ENCODE results near the gene SRGAP3. TPM values are rescaled to one million over a fixed set of nuclear protein-coding genes. Genes with fewer than 3 reads are reported as not detected.
"Not testable (repeated sequence)": the region's sequence is repeated elsewhere in the genome, so short reads cannot be mapped to it uniquely, and the experiment has no call there.

Gene SRGAP3
- total RNA-seq, 1 donor from 2014 or later, result 3.9 TPM

DNA sequence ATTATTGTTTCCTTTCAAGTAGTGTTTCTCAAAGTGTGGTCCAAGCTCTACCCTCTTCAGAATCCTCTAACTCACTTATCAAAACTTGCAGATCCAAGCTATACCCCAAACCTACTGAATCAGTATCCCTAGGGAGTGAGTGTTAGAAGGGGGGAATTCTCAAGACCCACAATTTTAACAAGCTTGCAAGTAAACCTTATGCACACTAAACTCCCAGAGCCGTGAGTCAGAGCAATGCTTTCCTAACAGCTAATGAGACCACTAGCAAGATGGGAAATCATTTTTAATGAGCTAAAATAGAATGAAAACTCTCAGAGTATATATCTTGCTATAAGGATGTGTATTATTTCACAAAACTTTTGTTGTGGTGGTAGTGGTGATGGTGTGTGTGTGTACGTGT is 41.1 kb upstream of the SRGAP3 start:
- Histone ChIP-seq H3K36me3 (ENCODE audit: insufficient read depth, low read length) (no peaks in the 10 kb centered on the region), H2AFZ (ENCODE audit: low read depth, low read length) (no peak overlapping the region), H3K9ac (ENCODE audit: low read length) (no peak overlapping the region), H3K4me3 (ENCODE audit: insufficient read depth, low read depth, low read length) (no peak overlapping the region), H3K27ac (ENCODE audit: low read depth, low read length) (no peak overlapping the region), H3K9me3 (ENCODE audit: insufficient read depth, low read depth, low read length) (no peaks in the 10 kb centered on the region), H3K79me2 (ENCODE audit: insufficient read depth, low read length) (no peaks in the 10 kb centered on the region), H4K20me1 (ENCODE audit: insufficient read depth, low read length) (no peaks in the 10 kb centered on the region), H3K4me2 (ENCODE audit: low read length) (no peak overlapping the region), H3K27me3 (ENCODE audit: insufficient read depth, low read length) (no peaks in the 10 kb centered on the region), H3K4me1 (ENCODE audit: insufficient read depth, low read length) (no peaks in the 10 kb centered on the region)
- no peak for TF ChIP-seq EZH2 (IDR thresholded peaks at IDR 0.05; ENCODE audit: insufficient read depth, low read length)
- TF ChIP-seq, protein P1, sequence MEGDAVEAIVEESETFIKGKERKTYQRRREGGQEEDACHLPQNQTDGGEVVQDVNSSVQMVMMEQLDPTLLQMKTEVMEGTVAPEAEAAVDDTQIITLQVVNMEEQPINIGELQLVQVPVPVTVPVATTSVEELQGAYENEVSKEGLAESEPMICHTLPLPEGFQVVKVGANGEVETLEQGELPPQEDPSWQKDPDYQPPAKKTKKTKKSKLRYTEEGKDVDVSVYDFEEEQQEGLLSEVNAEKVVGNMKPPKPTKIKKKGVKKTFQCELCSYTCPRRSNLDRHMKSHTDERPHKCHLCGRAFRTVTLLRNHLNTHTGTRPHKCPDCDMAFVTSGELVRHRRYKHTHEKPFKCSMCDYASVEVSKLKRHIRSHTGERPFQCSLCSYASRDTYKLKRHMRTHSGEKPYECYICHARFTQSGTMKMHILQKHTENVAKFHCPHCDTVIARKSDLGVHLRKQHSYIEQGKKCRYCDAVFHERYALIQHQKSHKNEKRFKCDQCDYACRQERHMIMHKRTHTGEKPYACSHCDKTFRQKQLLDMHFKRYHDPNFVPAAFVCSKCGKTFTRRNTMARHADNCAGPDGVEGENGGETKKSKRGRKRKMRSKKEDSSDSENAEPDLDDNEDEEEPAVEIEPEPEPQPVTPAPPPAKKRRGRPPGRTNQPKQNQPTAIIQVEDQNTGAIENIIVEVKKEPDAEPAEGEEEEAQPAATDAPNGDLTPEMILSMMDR (IDR thresholded peaks at IDR 0.05; ENCODE audit: insufficient read depth, low read depth, low read length), result no peak
- H3K27ac Mint-ChIP-seq (ENCODE audit: unreplicated experiment), result no peak overlapping the region
- no peaks in the 10 kb centered on the region for H3K9me3 Mint-ChIP-seq (ENCODE audit: unreplicated experiment)
- no peak for DNase-seq (ENCODE audit: low read depth)
- H3K36me3 Mint-ChIP-seq (ENCODE audit: low read depth, unreplicated experiment), result no peaks in the 10 kb centered on the region
- no peak for FAIRE-seq
- no peak overlapping the region for H3K4me3 Mint-ChIP-seq (ENCODE audit: unreplicated experiment)
- peaks cover 1% of the 10 kb centered on the region for H3K27me3 Mint-ChIP-seq (ENCODE audit: low read depth, unreplicated experiment)
- H3K4me1 Mint-ChIP-seq (ENCODE audit: low read depth, unreplicated experiment), result no peaks in the 10 kb centered on the region

DNA sequence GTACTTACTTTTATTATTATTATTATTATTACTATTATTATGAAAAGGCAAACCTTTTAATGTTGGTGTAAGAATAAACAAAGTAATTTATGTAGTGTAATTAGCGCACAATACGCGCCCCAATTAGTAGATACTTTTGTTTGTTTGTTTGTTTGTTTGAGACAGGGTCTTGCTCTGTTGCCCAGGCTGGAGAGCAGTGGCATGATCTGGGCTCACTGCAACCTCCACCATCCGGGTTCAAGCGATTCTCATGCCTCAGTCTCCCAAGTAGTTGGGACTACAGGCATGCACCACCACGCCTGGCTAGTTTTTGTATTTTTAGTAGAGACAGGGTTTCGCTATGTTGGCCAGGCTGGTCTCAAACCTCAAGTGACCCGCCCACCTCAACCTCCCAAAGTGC is 32.1 kb upstream of the SRGAP3 start:
- not testable (repeated sequence) for H3K9me3 Mint-ChIP-seq (ENCODE audit: unreplicated experiment); H3K4me2 ChIP-seq (ENCODE audit: low read length); H3K4me3 ChIP-seq (ENCODE audit: insufficient read depth, low read depth, low read length); H4K20me1 ChIP-seq (ENCODE audit: insufficient read depth, low read length); H2AFZ ChIP-seq (ENCODE audit: low read depth, low read length); H3K4me3 Mint-ChIP-seq (ENCODE audit: unreplicated experiment); H3K9ac ChIP-seq (ENCODE audit: low read length); DNase-seq (ENCODE audit: low read depth); H3K27ac ChIP-seq (ENCODE audit: low read depth, low read length); H3K4me1 Mint-ChIP-seq (ENCODE audit: low read depth, unreplicated experiment); H3K9me3 ChIP-seq (ENCODE audit: insufficient read depth, low read depth, low read length); H3K79me2 ChIP-seq (ENCODE audit: insufficient read depth, low read length); H3K27me3 Mint-ChIP-seq (ENCODE audit: low read depth, unreplicated experiment); H3K27me3 ChIP-seq (ENCODE audit: insufficient read depth, low read length); H3K27ac Mint-ChIP-seq (ENCODE audit: unreplicated experiment); H3K36me3 Mint-ChIP-seq (ENCODE audit: low read depth, unreplicated experiment); H3K36me3 ChIP-seq (ENCODE audit: insufficient read depth, low read length); FAIRE-seq
- H3K4me1 ChIP-seq (ENCODE audit: insufficient read depth, low read length), result peaks cover 16% of the 10 kb centered on the region

DNA sequence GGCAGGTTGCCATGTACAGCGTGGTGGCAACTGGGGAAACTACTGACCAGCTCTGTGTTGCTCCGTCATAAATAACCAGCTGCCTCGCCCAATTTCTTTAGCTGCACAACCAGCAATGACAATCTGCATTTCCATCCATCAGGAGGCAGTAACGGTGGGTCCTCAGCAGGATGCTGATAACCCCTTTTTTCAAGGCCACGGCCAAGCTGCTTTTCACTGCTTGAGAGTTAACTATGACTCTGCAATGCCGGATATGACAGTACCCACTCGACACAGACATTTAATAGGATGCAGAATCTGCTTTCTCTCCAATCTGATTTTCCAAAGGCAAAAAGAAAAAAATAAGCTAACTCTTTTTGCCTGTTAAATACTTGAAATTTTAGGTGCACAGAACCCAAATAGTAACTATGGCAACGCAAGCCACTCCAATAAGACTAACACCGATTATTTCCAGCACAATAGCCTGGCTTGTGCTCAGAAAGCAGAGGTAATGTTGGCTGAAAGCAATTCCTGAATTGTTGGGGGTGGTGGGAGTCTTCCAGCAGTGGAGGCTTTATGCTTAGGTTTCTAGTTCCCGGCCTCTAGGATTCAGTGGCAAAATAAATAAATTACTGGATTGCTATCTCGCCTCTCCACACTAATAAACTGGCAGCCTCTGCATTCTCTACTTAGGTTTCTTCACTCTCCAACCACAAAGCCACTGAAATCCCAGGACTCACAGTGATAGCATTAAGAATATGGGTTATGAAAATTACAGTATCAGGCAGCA is 31.2 kb upstream of the SRGAP3 start:
- peaks cover 7% of the 10 kb centered on the region for H3K4me1 Mint-ChIP-seq (ENCODE audit: low read depth, unreplicated experiment)
- Histone ChIP-seq H3K9ac (ENCODE audit: low read length) (peak overlapping the region; percentile 21), H3K4me2 (ENCODE audit: low read length) (peak overlapping the region; percentile 66), H3K4me3 (ENCODE audit: insufficient read depth, low read depth, low read length) (no peak overlapping the region), H3K79me2 (ENCODE audit: insufficient read depth, low read length) (no peaks in the 10 kb centered on the region), H3K4me1 (ENCODE audit: insufficient read depth, low read length) (peaks cover 16% of the 10 kb centered on the region), H3K36me3 (ENCODE audit: insufficient read depth, low read length) (no peaks in the 10 kb centered on the region), H3K27ac (ENCODE audit: low read depth, low read length) (peak overlapping the region; percentile 41), H3K9me3 (ENCODE audit: insufficient read depth, low read depth, low read length) (no peaks in the 10 kb centered on the region), H4K20me1 (ENCODE audit: insufficient read depth, low read length) (no peaks in the 10 kb centered on the region), H2AFZ (ENCODE audit: low read depth, low read length) (peak overlapping the region; percentile 67), H3K27me3 (ENCODE audit: insufficient read depth, low read length) (no peaks in the 10 kb centered on the region)
- H3K4me3 Mint-ChIP-seq (ENCODE audit: unreplicated experiment), result no peak overlapping the region
- DNase-seq (ENCODE audit: low read depth) (peak; percentile 67), FAIRE-seq (no peak)
- H3K27me3 Mint-ChIP-seq (ENCODE audit: low read depth, unreplicated experiment), result no peaks in the 10 kb centered on the region
- TF ChIP-seq, protein P1 (IDR thresholded peaks at IDR 0.05; ENCODE audit: insufficient read depth, low read depth, low read length), result no peak
- no peak for TF ChIP-seq EZH2 (IDR thresholded peaks at IDR 0.05; ENCODE audit: insufficient read depth, low read length)
- H3K9me3 Mint-ChIP-seq (ENCODE audit: unreplicated experiment), result no peaks in the 10 kb centered on the region
- peak overlapping the region; percentile 82 for H3K27ac Mint-ChIP-seq (ENCODE audit: unreplicated experiment)
- no peaks in the 10 kb centered on the region for H3K36me3 Mint-ChIP-seq (ENCODE audit: low read depth, unreplicated experiment)
